HG03439 (cell line): ENCODE results near the gene CPE.

ENCODE experiments used
- ATAC-seq: cut with Tn5 transposase; IDR thresholded peaks from one replicate; pipeline ENCODE4 v1.9.1; 2021; ENCODE audit warnings: mild to moderate bottlenecking, moderate library complexity; ENCODE audit not compliant: unreplicated experiment

CPE gene

GRCh38 chr4:165542476-165542875, 163.7 kb downstream of the CPE start:
- ATAC-seq, result no peak
